Mammary epithelial cell (primary cell): ENCODE measurements around the gene RASA1.

ENCODE experiments used
- CTCF ChIP-seq, 2 donors: IDR thresholded peaks in 1 of 2; conservative IDR thresholded peaks in 1 of 2; 2 replicates each; pipeline ENCODE4 v1.5.1; 2011 to 2012; ENCODE audit warnings: inconsistent platforms in 2 of 2, low read length in 2 of 2, mild to moderate bottlenecking in 2 of 2, control low read depth in 1 of 2, low read depth in 1 of 2; ENCODE audit not compliant: insufficient read depth in 1 of 2; ENCODE audit errors: extremely low read depth in 1 of 2
- EZH2 ChIP-seq: IDR thresholded peaks from 2 replicates; pipeline ENCODE4 v1.6.1; 2012; ENCODE audit warnings: low read length, inconsistent platforms, borderline replicate concordance

GRCh38 chr5:87347841-87348240, 80.2 kb downstream of the RASA1 start:
- TF ChIP-seq EZH2 (no peak), CTCF (conservative IDR thresholded peaks at IDR 0.05 in 1 of 2, IDR thresholded peaks at IDR 0.05 in 1 of 2; ENCODE audit: extremely low read depth in 1 of 2, insufficient read depth in 1 of 2, low read depth in 1 of 2, low read length in 2 of 2) (no peak)
